K562 (cell line): ENCODE results near the gene CSE1L. TPM values are rescaled to one million over a fixed set of nuclear protein-coding genes. Genes with fewer than 3 reads are reported as not detected.

Experiments
- ATAC-seq: fragments of 200-7000 bp; cut with Tn5 transposase; 3 replicates; pipeline ENCODE4 v1.9.1; 2020; ENCODE audit warnings: moderate library complexity
- BruUV-seq: library from RNA; stranded (reverse); fragments of 400-500 nt; replicated peaks from 2 replicates; lab custom pipeline; 2021; lab: Mats Ljungman, UMichigan
- CTCF ChIA-PET: fragments of 300-600 bp; formaldehyde crosslinking; extraction: SDS; loops from one replicate; lab custom pipeline; 2021; ENCODE audit warnings: low intra/inter-chr PET ratio; lab: Yijun Ruan, JAX
- POLR2A ChIA-PET: fragments of 300-600, 350-650 bp; sonication (Branson Sonifier 250); formaldehyde crosslinking; extraction: SDS; loops from one replicate; lab custom pipeline; 2021; ENCODE audit warnings: antibody characterized with exemption, inconsistent platforms; lab: Yijun Ruan, JAX
- DNase-seq, 4 experiments: peaks; one replicate each; pipeline versions ENCODE4 v3.0.0 to v3.0.0-alpha.2; 2011 to 2018; ENCODE audit warnings: low spot score in 3 of 4, mixed read lengths in 3 of 4; ENCODE audit errors: extremely low read depth in 1 of 4
- FAIRE-seq: peaks from 2 replicates; lab custom pipeline; 2011; peaks lifted over from hg19 to GRCh38; lab: Jason Lieb, UNC
- H2AFZ ChIP-seq: 2 replicates; pipeline ENCODE4 v1.6.0; 2011; ENCODE audit warnings: low read depth, low read length, control low read depth, inconsistent platforms
- H3K27ac ChIP-seq: fragments of 200-600 bp; 3 replicates; pipeline ENCODE4 v1.8.0; 2011; ENCODE audit warnings: low read depth, mild to moderate bottlenecking, control low read depth, inconsistent platforms, low read length, moderate library complexity, mixed read lengths; ENCODE audit errors: extremely low read depth
- H3K27me3 ChIP-seq, 2 experiments: fragments of 300-600 bp in 1 of 2; 2 replicates in 1 of 2; 3 replicates in 1 of 2; pipeline versions ENCODE4 v1.6.0 to v1.8.0; 2011; ENCODE audit warnings: inconsistent platforms in 2 of 2, low read length in 2 of 2, mild to moderate bottlenecking in 1 of 2, mixed read lengths in 1 of 2, moderate library complexity in 1 of 2; ENCODE audit not compliant: control insufficient read depth in 2 of 2, insufficient read depth in 2 of 2
- H3K36me3 ChIP-seq: fragments of 300-600 bp; 3 replicates; pipeline ENCODE4 v1.8.0; 2011; ENCODE audit warnings: mild to moderate bottlenecking, low read length, inconsistent platforms; ENCODE audit not compliant: control insufficient read depth, insufficient read depth
- H3K4me1 ChIP-seq, 2 experiments: fragments of 200-600 bp in 1 of 2; replicated peaks in 1 of 2; 2 replicates in 1 of 2; 3 replicates in 1 of 2; pipeline versions ENCODE4 v1.5.1 to v1.8.0; 2011; ENCODE audit warnings: inconsistent platforms in 2 of 2, low read length in 2 of 2, mild to moderate bottlenecking in 1 of 2, mixed read lengths in 1 of 2, moderate library complexity in 1 of 2; ENCODE audit not compliant: control insufficient read depth in 2 of 2, insufficient read depth in 2 of 2
- H3K4me2 ChIP-seq: 2 replicates; pipeline ENCODE4 v1.6.1; 2011; ENCODE audit warnings: low read length, control low read depth, inconsistent platforms, mixed read lengths; ENCODE audit not compliant: insufficient read depth
- H3K4me3 ChIP-seq: fragments of 200-600 bp; sonication (generic), shearing (Covaris generic); 2 replicates; pipeline ENCODE4 v1.5.1; 2016; ENCODE audit warnings: control low read depth, inconsistent platforms
- H3K79me2 ChIP-seq: fragments of 200-600 bp; 3 replicates; pipeline ENCODE4 v1.8.0; 2011; ENCODE audit warnings: low read length, inconsistent platforms; ENCODE audit not compliant: control insufficient read depth, insufficient read depth
- H3K9ac ChIP-seq, 2 experiments: 2 replicates each; pipeline versions ENCODE4 v1.6.0 to v1.6.1; 2011; ENCODE audit warnings: low read depth in 2 of 2, low read length in 2 of 2, control low read depth in 1 of 2, inconsistent platforms in 1 of 2, mild to moderate bottlenecking in 1 of 2, mixed read lengths in 1 of 2; ENCODE audit not compliant: insufficient read depth in 1 of 2
- H3K9me1 ChIP-seq: one replicate; pipeline ENCODE4 v1.6.0; 2011; ENCODE audit warnings: inconsistent platforms, mild to moderate bottlenecking, low read length, moderate library complexity; ENCODE audit not compliant: control insufficient read depth, insufficient read depth
- H3K9me3 ChIP-seq: replicated peaks from 2 replicates; pipeline ENCODE4 v1.5.1; 2011; ENCODE audit warnings: low read depth, low read length, inconsistent platforms; ENCODE audit not compliant: control insufficient read depth, insufficient read depth
- H4K20me1 ChIP-seq: replicated peaks from 2 replicates; pipeline ENCODE4 v1.6.1; 2011; ENCODE audit warnings: low read length, inconsistent platforms, mixed read lengths; ENCODE audit not compliant: control insufficient read depth, insufficient read depth
- ARID3A ChIP-seq: IDR thresholded peaks from 2 replicates; pipeline ENCODE4 v1.6.1; 2012; ENCODE audit warnings: low read depth, low read length, improper control_type of control experiment, borderline replicate concordance
- CBX5 ChIP-seq: IDR thresholded peaks from 2 replicates; pipeline ENCODE4 v1.6.1; 2014; ENCODE audit warnings: low read depth, borderline replicate concordance
- CHCHD3 ChIP-seq: fragments of 250-450 bp; sonication (Bioruptor Pico); IDR thresholded peaks from 2 replicates; pipeline ENCODE4 v2.1.2; 2022; ENCODE audit warnings: mild to moderate bottlenecking
- FUS ChIP-seq: fragments of 200-400 bp; formaldehyde crosslinking; optimal IDR thresholded peaks from 2 replicates; pipeline ENCODE3; 2017; ENCODE audit warnings: low read depth, low read length
- HMGXB4 ChIP-seq: sonication (generic); formaldehyde crosslinking; IDR thresholded peaks from 2 replicates; pipeline ENCODE4 v1.8.1; 2023; ENCODE audit warnings: mild to moderate bottlenecking, missing genetic modification reagents
- KAT7 ChIP-seq: sonication (generic); formaldehyde crosslinking; IDR thresholded peaks from 2 replicates; pipeline ENCODE4 v1.8.0; 2022; ENCODE audit warnings: missing genetic modification reagents, mild to moderate bottlenecking, borderline replicate concordance
- KLF16 ChIP-seq: IDR thresholded peaks from 2 replicates; pipeline ENCODE4 v1.6.1; 2016; ENCODE audit warnings: antibody characterized with exemption
- L3MBTL2 ChIP-seq: fragments of 450-650 bp; IDR thresholded peaks from 2 replicates; pipeline ENCODE4 v1.6.1; 2016; ENCODE audit warnings: mild to moderate bottlenecking, moderate library complexity
- MTA3 ChIP-seq: fragments of 450-650 bp; formaldehyde crosslinking; IDR thresholded peaks from 2 replicates; pipeline ENCODE4 v1.6.1; 2017; ENCODE audit warnings: mild to moderate bottlenecking, borderline replicate concordance
- NCOA1 ChIP-seq: fragments of 450-650 bp; IDR thresholded peaks from 2 replicates; pipeline ENCODE4 v1.6.1; 2016; ENCODE audit warnings: low read depth
- PML ChIP-seq: IDR thresholded peaks from 2 replicates; pipeline ENCODE4 v1.6.1; 2012; ENCODE audit warnings: low read length, inconsistent platforms
- POLR2A ChIP-seq: fragments of 450-650 bp; conservative IDR thresholded peaks from 2 replicates; pipeline ENCODE4 v1.6.1; 2016
- POLR2B ChIP-seq: fragments of 450-650 bp; IDR thresholded peaks from 2 replicates; pipeline ENCODE4 v1.6.1; 2018; ENCODE audit warnings: low read depth; ENCODE audit not compliant: partially characterized antibody
- POLR2G ChIP-seq: fragments of 200-400 bp; formaldehyde crosslinking; IDR thresholded peaks from 2 replicates; pipeline ENCODE4 v1.6.1; 2017; ENCODE audit warnings: low read depth, mild to moderate bottlenecking, antibody characterized with exemption, low read length, moderate library complexity
- RBM15 ChIP-seq: fragments of 200-400 bp; formaldehyde crosslinking; IDR thresholded peaks from 2 replicates; pipeline ENCODE4 v1.6.1; 2018; ENCODE audit warnings: mild to moderate bottlenecking, low read length, moderate library complexity; ENCODE audit not compliant: insufficient read depth
- SMARCC2 ChIP-seq: fragments of 450-650 bp; IDR thresholded peaks from 2 replicates; pipeline ENCODE4 v1.6.1; 2017; ENCODE audit warnings: antibody characterized with exemption, moderate library complexity, mild to moderate bottlenecking, low read depth
- SUPT5H ChIP-seq: fragments of 450-650 bp; IDR thresholded peaks from 2 replicates; pipeline ENCODE4 v1.6.1; 2016
- TAL1 ChIP-seq: fragments of 450-650 bp; IDR thresholded peaks from 2 replicates; pipeline ENCODE4 v1.6.1; 2016; ENCODE audit warnings: mild to moderate bottlenecking
- TFAP4 ChIP-seq: sonication (generic); formaldehyde crosslinking; IDR thresholded peaks from 2 replicates; pipeline ENCODE4 v1.8.0; 2022; ENCODE audit warnings: missing genetic modification reagents, mild to moderate bottlenecking, moderate library complexity, borderline replicate concordance
- WHSC1 ChIP-seq: IDR thresholded peaks from one replicate; pipeline ENCODE4 v1.6.1; 2012; ENCODE audit warnings: low read length, control low read depth, inconsistent platforms
- ZNF282 ChIP-seq: sonication (generic); formaldehyde crosslinking; IDR thresholded peaks from 2 replicates; pipeline ENCODE4 v1.8.1; 2023; ENCODE audit warnings: missing genetic modification reagents
- ZNF324 ChIP-seq: fragments of 250-450 bp; sonication (Bioruptor Pico); IDR thresholded peaks from 2 replicates; pipeline ENCODE4 v1.4.0; 2020; ENCODE audit warnings: mild to moderate bottlenecking
- ZNF551 ChIP-seq: fragments of 250-450 bp; sonication (Bioruptor Pico); IDR thresholded peaks from 2 replicates; pipeline ENCODE4 v1.5.0; 2021; ENCODE audit warnings: mild to moderate bottlenecking, moderate library complexity
- ZNF717 ChIP-seq: fragments of 250-450 bp; sonication (Bioruptor Pico); IDR thresholded peaks from 2 replicates; pipeline ENCODE4 v1.5.0; 2021
- WGBS: fragments of 100-300 bp; shearing (Covaris generic); methylation state at CpG from one replicate; pipeline ENCODE4 v1.1.6; 2016; ENCODE audit warnings: low coverage, mixed read lengths; ENCODE audit not compliant: insufficient coverage; ENCODE audit errors: missing lambda C conversion rate; 5-methylcytosine and 5-hydroxymethylcytosine counted together
- in situ Hi-C: fragments of 300-500 bp; cut with MboI; formaldehyde crosslinking; loops from 4 replicates; pipeline ENCODE4 v1.15.0; 2018; ENCODE audit warnings: inconsistent platforms, mixed read lengths
- intact Hi-C: fragments of 100-400 bp; cut with micrococcal nuclease; formaldehyde crosslinking; loops from 2 replicates; pipeline ENCODE4 v1.14.2; 2022
- polyA plus RNA-seq, 8 experiments: library from polyadenylated mRNA; depleted of rRNA in 4 of 8; stranded (reverse) in 5 of 8; unstranded in 3 of 8; fragments of >200 nt; fragmentation: Nextera tagmentation in 2 of 8; fragmentation: Illumina TruSeq in 1 of 8; extraction: Ambion mirVana in 2 of 8; extraction: Trizol in 1 of 8; gene quantifications; 2 replicates each; pipeline versions ENCODE4 v1.2.1 to v1.2.3, GENCODE V29; 2011 to 2014; ENCODE audit warnings: inconsistent platforms in 1 of 8, missing spikeins in 1 of 8
- total RNA-seq, 7 experiments: library from RNA; depleted of rRNA in 6 of 7; stranded (reverse); fragments of >200 nt in 6 of 7; fragmentation: Illumina TruSeq in 2 of 7; extraction: Trizol in 2 of 7; gene quantifications; 2 replicates each; pipeline versions ENCODE4 v1.2.1 to v1.2.3, GENCODE V29; 2011 to 2021; ENCODE audit warnings: low replicate concordance in 1 of 7

CSE1L gene
- total and polyA plus RNA-seq, 9 of the 15 experiments (the other 6 are each of a cell fraction or from before 2014, with no cell fraction given): 138 to 280 (median 209) TPM

- in situ Hi-C loops: no loop called here
- Histone ChIP-seq H3K36me3 (peaks cover 48% of the 10 kb centered on the region), H3K27me3 (no peaks in the 10 kb centered on the region), H3K4me3 (no peak overlapping the region), H3K4me2 (no peak overlapping the region), H3K9me1 (peaks cover 3% of the 10 kb centered on the region), H3K79me2 (no peaks in the 10 kb centered on the region), H3K4me1 (no peaks in the 10 kb centered on the region; a peak in 1 of 5 replicates), H3K9ac (0 out of 4 replicates have a peak overlapping the region, but pooled peaks of 1 of the 2 experiments have one; percentile 21), H3K9me3 (no peaks in the 10 kb centered on the region), H4K20me1 (peaks cover 14% of the 10 kb centered on the region; the same call in 1 of the 2 replicates), H2AFZ (no peak overlapping the region), H3K27ac (no peak overlapping the region)
- intact Hi-C loops: loop anchor here (10.0 kb wide), 1 partner anchor 470 kb away; no protein-coding TSS in a partner anchor
- DNase-seq (no peak), ATAC-seq (peak; percentile 53), FAIRE-seq (no peak)
- 72% methylated on average over 3 of the region's 3 CpGs for WGBS
- POLR2A ChIA-PET: interaction anchor here (0.6 to 1.5 kb wide), 3 partner anchors 8 to 67 kb away, joined by 3 to 4 read pairs (median 4); no protein-coding TSS in a partner anchor
- BruUV-seq: no TSS peak
- CTCF ChIA-PET: no interaction called here
- no peak for TF ChIP-seq RBM15
- peak; percentile 11; the same call in 1 of the 2 replicates for TF ChIP-seq SUPT5H
- TF ChIP-seq POLR2A: peak; percentile 20; the same call in 1 of the 2 replicates
- TF ChIP-seq ARID3A: no peak
- TF ChIP-seq CBX5: no peak
- TF ChIP-seq WHSC1: no peak
- no peak for TF ChIP-seq ZNF282 (CRISPR knock-in tag)
- no peak for TF ChIP-seq TAL1
- TF ChIP-seq CHCHD3 (CRISPR knock-in tag): no peak
- TF ChIP-seq L3MBTL2: no peak
- no peak for TF ChIP-seq FUS
- no peak for TF ChIP-seq HMGXB4 (CRISPR knock-in tag)
- no peak for TF ChIP-seq MTA3
- peak; percentile 8; the same call in 1 of the 2 replicates for TF ChIP-seq PML
- TF ChIP-seq NCOA1: no peak
- no peak for TF ChIP-seq ZNF551 (CRISPR knock-in tag)
- TF ChIP-seq KLF16: peak; percentile 18; the same call in 1 of the 2 replicates
- TF ChIP-seq SMARCC2: no peak
- TF ChIP-seq ZNF324 (CRISPR knock-in tag): no peak
- TF ChIP-seq POLR2B: peak; percentile 53
- no peak for TF ChIP-seq KAT7
- no peak for TF ChIP-seq POLR2G
- TF ChIP-seq TFAP4 (CRISPR knock-in tag): 0 out of 2 replicates have a peak, but pooled peaks have one; percentile 17
- TF ChIP-seq ZNF717 (CRISPR knock-in tag): no peak
Measured at GRCh38 chr20:49104365-49104648, 58.2 kb downstream of the CSE1L start.
